NCI-H2196 (cell line): ENCODE results near the gene DCBLD2.

ENCODE experiments used
- DNase-seq: peaks from one replicate; lab custom pipeline; 2025; ENCODE audit not compliant: unreplicated experiment; lab: John Stamatoyannopoulos, UW

Gene DCBLD2

GRCh38 chr3:98901392-98902350 is at the start of gene DCBLD2:
Gene DCBLD2 (minus strand): TSS chr3:98901695. CDS start chr3:98901326, 369 bp downstream.
- peak; percentile 99 for DNase-seq

- DNase-seq, result no peak
Observed at GRCh38 chr3:98945666-98946065, 44.2 kb upstream of the DCBLD2 start.

GRCh38 chr3:98945101-98945524 is 43.6 kb upstream of the DCBLD2 start:
- no peak for DNase-seq

GRCh38 chr3:98930413-98930812 is 28.9 kb upstream of the DCBLD2 start:
- DNase-seq, result no peak

- DNase-seq, result peak; percentile 7
Observed at GRCh38 chr3:98921957-98922356, 20.5 kb upstream of the DCBLD2 start.

GRCh38 chr3:98920166-98920565 is 18.7 kb upstream of the DCBLD2 start:
- no peak for DNase-seq

- DNase-seq, result no peak
Observed at GRCh38 chr3:98918586-98918985, 17.1 kb upstream of the DCBLD2 start.

- no peak for DNase-seq
Observed at GRCh38 chr3:98917608-98918007, 16.1 kb upstream of the DCBLD2 start.

GRCh38 chr3:98914210-98915080 is 12.9 kb upstream of the DCBLD2 start:
- no peak for DNase-seq

GRCh38 chr3:98912448-98912847 is 11.0 kb upstream of the DCBLD2 start:
- no peak for DNase-seq

GRCh38 chr3:98906230-98906629 is 4.7 kb upstream of the DCBLD2 start:
- DNase-seq, result no peak

- no peak for DNase-seq
Observed at GRCh38 chr3:98903705-98904481, 2.4 kb upstream of the DCBLD2 start.

- DNase-seq, result no peak
Observed at GRCh38 chr3:98903099-98903498, 1.6 kb upstream of the DCBLD2 start.

GRCh38 chr3:98902351-98902740 is 851 bp upstream of the DCBLD2 start:
- DNase-seq, result no peak

GRCh38 chr3:98901119-98901391 is 440 bp downstream of the DCBLD2 start:
- peak; percentile 37 for DNase-seq

GRCh38 chr3:98900265-98901118 is 1.0 kb downstream of the DCBLD2 start:
- no peak for DNase-seq

- DNase-seq, result no peak
Observed at GRCh38 chr3:98897701-98898100, 3.8 kb downstream of the DCBLD2 start.

GRCh38 chr3:98894791-98895576 is 6.5 kb downstream of the DCBLD2 start:
- no peak for DNase-seq

GRCh38 chr3:98893740-98894139 is 7.8 kb downstream of the DCBLD2 start:
- no peak for DNase-seq
